AG04450 (cell line): ENCODE measurements around the gene IL4R. TPM values are rescaled to one million over a fixed set of nuclear protein-coding genes. Genes with fewer than 3 reads are reported as not detected.

Source experiments
- CTCF ChIA-PET: fragments of 300-600, 350-600 bp; formaldehyde crosslinking; extraction: SDS; loops from one replicate; lab custom pipeline; 2022; ENCODE audit warnings: antibody characterized with exemption, inconsistent platforms; lab: Charles Lee
- POLR2A ChIA-PET: fragments of 350-600 bp; formaldehyde crosslinking; extraction: SDS; loops from one replicate; lab custom pipeline; 2021; ENCODE audit warnings: antibody characterized with exemption, inconsistent platforms; lab: Yijun Ruan, JAX
- DNase-seq: peaks from one replicate; pipeline ENCODE4 v3.0.0-alpha.2; 2011; ENCODE audit warnings: low read depth, low spot score
- H3K27ac ChIP-seq: one replicate; pipeline ENCODE4 v1.5.1; 2012; ENCODE audit warnings: low read depth, low read length, control low read depth
- H3K27me3 ChIP-seq: one replicate; pipeline ENCODE4 v1.6.0; 2012; ENCODE audit warnings: low read length; ENCODE audit not compliant: control insufficient read depth, insufficient read depth
- H3K4me3 ChIP-seq: 2 replicates; pipeline ENCODE4 v1.5.1; 2011; ENCODE audit warnings: mild to moderate bottlenecking, low read depth, low read length, control low read depth
- H3K9me3 ChIP-seq: 2 replicates; pipeline ENCODE4 v1.5.1; 2012; ENCODE audit warnings: low read length; ENCODE audit not compliant: control insufficient read depth, insufficient read depth
- CTCF ChIP-seq: IDR thresholded peaks from 2 replicates; pipeline ENCODE4 v1.5.1; 2011; ENCODE audit warnings: low read depth, low read length, control low read depth, inconsistent platforms
- polyA plus RNA-seq: library from polyadenylated mRNA; depleted of rRNA; stranded (reverse); fragments of >200 nt; gene quantifications from 2 replicates; pipeline ENCODE4 v1.2.3, GENCODE V29; 2011

IL4R gene
- polyA plus RNA-seq, 1 experiment, result 31.1 TPM

GRCh38 chr16:27303256-27304100 is 10.3 kb upstream of the IL4R start:
- Histone ChIP-seq H3K27ac (no peak overlapping the region), H3K27me3 (no peaks in the 10 kb centered on the region), H3K4me3 (no peak overlapping the region), H3K9me3 (no peaks in the 10 kb centered on the region)
- POLR2A ChIA-PET, result no interaction called here
- TF ChIP-seq CTCF, result no peak
- no peak for DNase-seq
- CTCF ChIA-PET, result interaction anchor here (1.7 kb wide), 1 partner anchor 68 kb away, joined by 8 read pairs; no protein-coding TSS in a partner anchor

- CTCF ChIA-PET, result interaction anchor here (1.7 kb wide), 1 partner anchor 69 kb away, joined by 8 read pairs; no protein-coding TSS in a partner anchor
- no peak overlapping the region for H3K27ac ChIP-seq
Observed at GRCh38 chr16:27304102-27304501, 9.7 kb upstream of the IL4R start.

GRCh38 chr16:27304881-27305745 is 8.7 kb upstream of the IL4R start:
- ChIA-PET CTCF (interaction anchor here (1.3 kb wide), 1 partner anchor 71 kb away, joined by 7 read pairs; no protein-coding TSS in a partner anchor), POLR2A (no interaction called here)
- Histone ChIP-seq H3K27ac (no peak overlapping the region), H3K4me3 (no peak overlapping the region), H3K27me3 (no peaks in the 10 kb centered on the region), H3K9me3 (no peaks in the 10 kb centered on the region)
- no peak for DNase-seq
- no peak for TF ChIP-seq CTCF

More at GRCh38 chr16:27304102-27304501, 9.7 kb upstream of the IL4R start:
- Histone ChIP-seq H3K4me3 (no peak overlapping the region), H3K9me3 (no peaks in the 10 kb centered on the region), H3K27me3 (no peaks in the 10 kb centered on the region)
- no peak for DNase-seq
- POLR2A ChIA-PET, result no interaction called here
- no peak for TF ChIP-seq CTCF

- ChIA-PET POLR2A (no interaction called here), CTCF (interaction anchor here (1.3 kb wide), 1 partner anchor 72 kb away, joined by 7 read pairs; no protein-coding TSS in a partner anchor)
- H3K27ac ChIP-seq, result no peak overlapping the region
- no peaks in the 10 kb centered on the region for H3K27me3 ChIP-seq
- no peak overlapping the region for H3K4me3 ChIP-seq
- no peak for DNase-seq
- no peaks in the 10 kb centered on the region for H3K9me3 ChIP-seq
- TF ChIP-seq CTCF, result no peak
Observed at GRCh38 chr16:27305839-27306442, 7.8 kb upstream of the IL4R start.
